Renal pelvis (tissue), 4 donors: Measurements from ENCODE around the gene PITPNM3. TPM values are rescaled to one million over a fixed set of nuclear protein-coding genes. Genes with fewer than 3 reads are reported as not detected.

Experiments
- DNase-seq: peaks from one replicate; pipeline ENCODE4 v3.0.0-alpha.2; 2013
- polyA plus RNA-seq, 3 donors: library from polyadenylated mRNA; unstranded; fragments of 120-200 nt; gene quantifications; one replicate each; pipeline ENCODE4 v1.2.1, GENCODE V29; 2013; ENCODE audit not compliant: insufficient read length in 3 of 3

Gene PITPNM3
- polyA plus RNA-seq, 3 donors, result 8.2 to 10.0 (median 9.8) TPM

GRCh38 chr17:6482105-6482455, 74.3 kb downstream of the PITPNM3 start:
- DNase-seq, result no peak

GRCh38 chr17:6480303-6480675, 76.1 kb downstream of the PITPNM3 start:
- no peak for DNase-seq

- no peak for DNase-seq
Measured at GRCh38 chr17:6479622-6480302, 76.6 kb downstream of the PITPNM3 start.

- no peak for DNase-seq
Measured at GRCh38 chr17:6478486-6478885, 77.9 kb downstream of the PITPNM3 start.

GRCh38 chr17:6477831-6478383, 78.4 kb downstream of the PITPNM3 start:
- DNase-seq, result no peak

GRCh38 chr17:6476810-6477179, 79.6 kb downstream of the PITPNM3 start:
- no peak for DNase-seq

GRCh38 chr17:6476076-6476809, 80.1 kb downstream of the PITPNM3 start:
- no peak for DNase-seq

GRCh38 chr17:6475411-6475810, 80.9 kb downstream of the PITPNM3 start:
- DNase-seq, result no peak

GRCh38 chr17:6474906-6475305, 81.4 kb downstream of the PITPNM3 start:
- no peak for DNase-seq

- no peak for DNase-seq
Measured at GRCh38 chr17:6474376-6474775, 82.0 kb downstream of the PITPNM3 start.

GRCh38 chr17:6473128-6473767, 83.1 kb downstream of the PITPNM3 start:
- peak; percentile 66 for DNase-seq

GRCh38 chr17:6472517-6472916, 83.8 kb downstream of the PITPNM3 start:
- no peak for DNase-seq

GRCh38 chr17:6471531-6472465, 84.6 kb downstream of the PITPNM3 start:
- no peak for DNase-seq

GRCh38 chr17:6470751-6471521, 85.4 kb downstream of the PITPNM3 start:
- DNase-seq, result no peak

GRCh38 chr17:6470146-6470718, 86.1 kb downstream of the PITPNM3 start:
- DNase-seq, result no peak

GRCh38 chr17:6468051-6468790, 88.1 kb downstream of the PITPNM3 start:
- DNase-seq, result no peak

GRCh38 chr17:6467567-6467966, 88.8 kb downstream of the PITPNM3 start:
- no peak for DNase-seq

GRCh38 chr17:6465206-6466003, 91.0 kb downstream of the PITPNM3 start:
- no peak for DNase-seq

- no peak for DNase-seq
Measured at GRCh38 chr17:6464446-6465041, 91.8 kb downstream of the PITPNM3 start.
